ENCODE data around the gene TREML2.

DNA sequence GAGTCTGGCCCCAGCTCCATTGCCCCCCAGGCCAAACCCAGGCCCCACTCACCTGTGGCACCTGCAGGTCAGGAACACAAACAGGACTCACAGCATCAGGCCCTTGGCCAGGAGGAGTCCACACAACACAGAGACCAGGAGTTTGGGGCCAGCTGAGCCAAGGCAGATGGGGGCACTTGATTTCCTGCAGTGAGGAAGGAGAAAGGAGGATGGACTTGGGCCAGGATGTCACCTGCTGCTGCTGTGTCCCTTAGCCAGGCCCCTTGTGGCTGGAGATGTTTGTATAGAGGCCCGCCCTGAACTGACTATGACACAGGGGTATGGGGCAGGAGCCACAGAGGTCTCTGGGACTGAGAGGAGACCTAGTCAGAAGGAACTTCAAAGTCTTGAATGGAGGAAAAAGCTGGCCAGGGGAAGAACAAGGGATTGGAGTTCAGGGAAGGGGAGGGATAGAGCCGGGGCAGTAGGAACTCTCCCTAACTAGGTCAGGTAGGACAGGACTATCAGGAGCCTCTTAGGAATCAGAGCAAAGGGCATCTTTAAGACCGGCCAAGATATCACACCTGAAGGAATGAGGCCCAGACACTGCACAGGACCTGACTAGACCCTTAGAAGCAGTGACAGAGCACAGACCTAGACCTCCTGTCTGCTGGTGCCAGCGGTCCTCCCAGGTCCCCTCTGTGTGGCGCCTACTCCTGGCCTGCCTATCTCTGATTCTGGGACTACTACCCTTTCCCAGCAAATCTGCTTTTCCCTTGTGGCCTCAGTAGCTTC is 8.8 kb upstream of the TREML2 start:
- no peak for TF ChIP-seq POLR2A (IDR thresholded peaks at IDR 0.05)
- TF ChIP-seq, protein P1, sequence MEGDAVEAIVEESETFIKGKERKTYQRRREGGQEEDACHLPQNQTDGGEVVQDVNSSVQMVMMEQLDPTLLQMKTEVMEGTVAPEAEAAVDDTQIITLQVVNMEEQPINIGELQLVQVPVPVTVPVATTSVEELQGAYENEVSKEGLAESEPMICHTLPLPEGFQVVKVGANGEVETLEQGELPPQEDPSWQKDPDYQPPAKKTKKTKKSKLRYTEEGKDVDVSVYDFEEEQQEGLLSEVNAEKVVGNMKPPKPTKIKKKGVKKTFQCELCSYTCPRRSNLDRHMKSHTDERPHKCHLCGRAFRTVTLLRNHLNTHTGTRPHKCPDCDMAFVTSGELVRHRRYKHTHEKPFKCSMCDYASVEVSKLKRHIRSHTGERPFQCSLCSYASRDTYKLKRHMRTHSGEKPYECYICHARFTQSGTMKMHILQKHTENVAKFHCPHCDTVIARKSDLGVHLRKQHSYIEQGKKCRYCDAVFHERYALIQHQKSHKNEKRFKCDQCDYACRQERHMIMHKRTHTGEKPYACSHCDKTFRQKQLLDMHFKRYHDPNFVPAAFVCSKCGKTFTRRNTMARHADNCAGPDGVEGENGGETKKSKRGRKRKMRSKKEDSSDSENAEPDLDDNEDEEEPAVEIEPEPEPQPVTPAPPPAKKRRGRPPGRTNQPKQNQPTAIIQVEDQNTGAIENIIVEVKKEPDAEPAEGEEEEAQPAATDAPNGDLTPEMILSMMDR (IDR thresholded peaks at IDR 0.05): no peak

Measured in Peyer's patch (tissue), 4 donors.